CD4-positive, alpha-beta T cell treated with Interleukin-15 for 4 hours (primary cell): Measurements from ENCODE around the gene LDAH.

Source experiments
- DNase-seq: peaks from one replicate; pipeline ENCODE4 v3.0.0-alpha.2; 2020; ENCODE audit warnings: low spot score

The LDAH gene

DNA sequence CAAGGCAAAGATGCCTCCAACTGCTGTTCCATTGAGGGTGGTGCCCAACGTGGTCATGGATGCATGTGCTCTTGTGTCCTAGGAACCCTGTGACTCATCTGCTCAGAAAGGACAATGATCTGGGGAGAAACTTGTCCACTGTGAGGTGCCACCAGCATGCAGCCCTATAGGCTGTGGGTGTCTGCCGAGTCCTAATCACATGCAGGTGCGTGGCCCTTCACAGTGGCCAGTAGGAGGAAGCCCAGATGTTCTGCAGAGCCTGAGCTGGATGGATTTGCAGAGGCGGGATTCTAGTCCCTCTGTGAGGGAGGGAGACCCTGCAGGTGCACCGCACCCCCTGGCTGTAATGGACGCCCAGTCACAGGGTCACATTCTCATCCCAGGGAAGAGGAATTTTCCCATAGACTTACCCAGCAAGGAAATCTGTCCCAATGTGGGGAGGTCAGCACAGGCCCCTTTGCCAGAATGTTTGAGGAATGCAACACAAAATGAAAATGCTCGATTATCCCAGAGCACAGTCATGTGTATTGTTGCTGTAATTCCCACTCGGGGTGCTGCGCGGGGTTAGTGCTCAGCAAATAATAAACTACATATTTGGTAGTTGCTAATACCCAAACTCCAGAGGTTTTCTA lies 142.0 kb downstream of the LDAH start:
- no peak for DNase-seq

DNA sequence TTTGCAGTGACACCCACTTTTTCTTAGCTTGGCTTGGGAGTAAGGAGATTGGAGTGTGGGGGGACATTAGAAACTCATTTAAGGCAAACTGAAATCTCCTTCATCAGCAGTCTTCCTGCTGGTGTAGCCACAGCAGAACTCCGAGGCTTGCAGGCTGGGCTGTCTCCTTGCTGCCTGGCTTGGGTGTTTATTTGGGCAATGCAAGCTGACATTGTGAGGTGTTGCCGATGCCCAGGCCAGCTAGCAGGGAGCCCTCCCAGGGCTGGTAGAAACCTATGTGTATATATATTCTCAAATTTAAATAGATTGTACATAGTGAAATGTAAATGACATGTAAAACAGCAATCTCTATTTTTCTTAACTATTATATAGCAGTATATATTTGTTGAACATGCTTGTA lies 144.1 kb downstream of the LDAH start:
- no peak for DNase-seq

DNA sequence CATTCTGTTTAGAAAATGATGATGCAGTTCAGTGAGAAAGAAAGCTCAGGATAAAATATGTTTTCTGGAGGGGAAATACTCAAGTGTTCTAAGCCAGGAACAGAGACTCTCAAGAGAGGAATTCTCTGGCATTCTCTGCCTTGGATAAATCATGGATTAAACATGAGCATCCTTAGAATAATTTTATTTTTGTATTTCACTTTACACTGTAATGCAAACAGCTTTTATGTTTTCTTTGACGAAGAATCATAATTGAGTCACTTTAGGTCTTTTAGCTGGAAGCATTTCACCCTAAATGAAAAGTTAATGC lies 144.9 kb downstream of the LDAH start:
- no peak for DNase-seq

DNA sequence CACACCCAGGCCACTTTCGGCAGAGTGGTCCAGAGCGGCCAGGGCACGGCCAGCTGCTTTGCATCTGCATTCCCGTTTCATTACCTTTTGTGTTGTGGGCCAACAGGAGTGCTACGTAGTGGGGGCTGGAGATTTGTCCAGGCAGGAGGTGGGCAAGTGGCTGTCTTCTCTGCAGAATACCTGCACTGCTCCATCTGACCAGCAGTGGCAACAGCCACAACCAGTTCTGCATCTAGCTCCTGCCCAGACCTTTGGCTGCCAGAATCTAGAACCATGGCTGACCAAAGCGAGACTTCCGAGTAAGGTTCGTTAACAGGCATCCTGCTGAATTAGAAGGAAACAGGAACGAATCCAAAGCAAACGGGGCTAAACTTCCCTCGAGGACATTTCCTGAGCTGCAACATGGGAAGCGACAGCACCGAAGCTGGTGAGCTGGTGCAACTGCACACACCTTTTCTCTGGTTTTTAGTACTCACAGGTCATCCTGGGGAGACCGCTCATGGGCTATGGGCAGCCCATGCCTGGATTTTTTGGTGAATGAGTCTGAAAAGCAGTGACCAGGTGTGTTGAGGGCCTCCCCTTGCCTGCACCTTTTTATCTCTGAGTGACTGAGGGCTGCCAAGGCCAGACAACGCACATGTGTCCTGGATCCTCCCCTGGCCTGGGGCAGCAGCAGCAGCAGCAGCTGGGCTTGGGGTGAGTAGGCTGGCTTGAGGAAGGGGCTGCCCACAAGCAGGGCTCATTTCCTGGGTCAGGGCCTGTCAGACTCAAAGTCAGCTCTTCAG lies 145.4 kb downstream of the LDAH start:
- no peak for DNase-seq

DNA sequence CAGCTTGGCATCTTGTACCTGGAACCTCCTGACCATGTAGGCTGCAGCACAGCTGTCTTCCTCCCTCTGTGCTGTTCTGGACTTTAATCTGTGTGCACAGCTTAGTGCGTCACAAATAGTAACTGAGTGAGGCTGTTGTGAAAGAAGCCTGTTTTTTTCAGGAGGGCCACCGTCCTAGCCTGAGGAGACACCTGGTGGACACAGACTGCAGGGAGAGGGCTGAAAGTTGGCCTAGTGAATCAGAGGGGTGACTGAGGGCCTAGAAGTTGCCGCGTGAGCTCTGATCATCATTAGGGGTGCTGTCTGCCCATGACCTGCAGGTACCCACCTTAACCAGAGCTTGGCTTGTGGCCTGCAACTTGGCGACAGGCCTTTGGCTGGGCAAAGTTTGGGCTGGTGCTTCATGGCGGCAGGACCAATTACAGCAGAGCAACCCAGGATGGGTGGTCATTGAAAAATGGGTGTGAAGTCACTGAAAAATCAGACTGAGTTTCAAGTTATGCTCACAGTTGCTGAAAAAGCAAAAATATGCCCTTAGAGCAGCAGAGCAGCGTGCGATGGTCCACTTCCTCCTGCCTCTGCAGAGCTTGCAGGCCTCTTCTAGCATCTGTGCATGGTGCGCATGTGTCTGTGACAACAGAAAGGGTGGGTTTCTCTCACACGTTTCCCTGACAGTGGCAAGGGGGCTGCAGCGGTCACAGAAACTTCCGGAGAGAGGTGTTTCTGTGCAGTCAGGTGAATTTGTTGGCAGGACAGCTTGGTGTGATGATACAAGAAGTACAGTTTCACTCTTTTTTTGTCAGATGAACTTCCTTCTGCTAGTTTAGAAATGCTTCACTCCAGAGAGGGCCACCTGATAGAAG lies 146.3 kb downstream of the LDAH start:
- DNase-seq, result no peak

DNA sequence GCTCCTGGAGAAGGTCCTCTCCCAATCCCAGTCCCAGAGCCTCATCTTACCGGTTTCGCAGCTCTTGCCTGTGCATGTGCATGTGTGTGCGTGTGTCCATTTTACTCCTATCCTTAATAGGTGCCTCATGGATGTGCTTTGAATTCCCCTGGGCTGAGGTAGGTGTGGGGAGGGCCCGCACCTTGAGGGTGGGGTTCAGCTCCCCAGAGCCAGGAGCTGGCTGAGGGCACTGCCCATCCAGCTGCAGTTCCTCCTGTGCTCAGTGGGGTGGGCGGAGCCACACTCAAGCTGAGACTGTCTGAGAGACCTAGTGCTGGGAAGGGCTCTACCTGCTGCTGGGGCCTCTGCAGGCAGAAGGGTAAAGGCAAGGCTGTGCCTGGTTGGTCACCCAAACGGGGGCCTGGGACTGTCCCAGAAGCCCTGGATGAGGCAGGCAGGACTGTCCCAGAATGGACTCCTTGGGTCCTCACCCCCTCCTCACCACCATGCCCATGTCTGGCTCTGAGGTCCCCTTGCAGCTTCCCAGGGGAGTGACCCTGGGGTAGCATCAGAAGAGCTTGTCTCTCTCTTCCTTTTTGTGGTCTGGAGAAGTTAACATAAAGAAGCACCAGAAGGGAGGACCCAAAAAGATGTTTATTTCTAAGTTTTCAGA lies 147.1 kb downstream of the LDAH start:
- DNase-seq, result no peak

DNA sequence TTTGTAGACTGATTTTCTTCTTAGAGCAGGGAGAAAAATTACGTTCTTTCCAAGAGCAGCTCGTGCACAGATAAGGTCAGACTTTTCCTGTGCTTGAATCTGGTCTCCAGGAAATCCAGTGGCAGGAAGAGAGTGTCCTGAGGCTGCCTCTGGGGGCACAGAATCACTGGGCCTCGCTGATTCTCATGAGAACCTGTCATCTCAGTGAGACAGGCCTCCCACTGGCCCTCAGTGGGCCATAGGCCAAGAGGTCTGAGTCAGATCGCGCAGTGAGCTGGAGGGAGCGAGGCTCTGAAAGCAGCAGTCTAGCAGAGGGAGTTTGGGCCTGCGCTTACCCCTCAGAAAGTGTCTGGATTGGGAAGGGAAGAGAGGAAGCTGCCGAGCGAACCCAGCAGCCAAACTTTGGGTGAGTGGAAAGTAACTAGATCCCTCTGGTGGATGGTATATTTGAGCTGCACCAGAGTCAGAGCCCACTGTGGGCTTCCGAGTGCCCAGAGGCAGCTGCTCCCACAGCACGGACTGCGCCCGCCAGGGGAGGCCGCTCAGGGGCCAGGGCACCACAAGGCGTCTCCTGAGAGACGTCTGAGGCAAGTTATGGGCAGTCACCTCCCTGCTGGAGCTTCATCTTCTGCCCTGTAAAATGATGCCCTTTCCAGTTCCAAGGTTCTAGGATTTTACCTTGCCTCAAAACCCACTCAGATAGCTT lies 147.8 kb downstream of the LDAH start:
- DNase-seq, result no peak

DNA sequence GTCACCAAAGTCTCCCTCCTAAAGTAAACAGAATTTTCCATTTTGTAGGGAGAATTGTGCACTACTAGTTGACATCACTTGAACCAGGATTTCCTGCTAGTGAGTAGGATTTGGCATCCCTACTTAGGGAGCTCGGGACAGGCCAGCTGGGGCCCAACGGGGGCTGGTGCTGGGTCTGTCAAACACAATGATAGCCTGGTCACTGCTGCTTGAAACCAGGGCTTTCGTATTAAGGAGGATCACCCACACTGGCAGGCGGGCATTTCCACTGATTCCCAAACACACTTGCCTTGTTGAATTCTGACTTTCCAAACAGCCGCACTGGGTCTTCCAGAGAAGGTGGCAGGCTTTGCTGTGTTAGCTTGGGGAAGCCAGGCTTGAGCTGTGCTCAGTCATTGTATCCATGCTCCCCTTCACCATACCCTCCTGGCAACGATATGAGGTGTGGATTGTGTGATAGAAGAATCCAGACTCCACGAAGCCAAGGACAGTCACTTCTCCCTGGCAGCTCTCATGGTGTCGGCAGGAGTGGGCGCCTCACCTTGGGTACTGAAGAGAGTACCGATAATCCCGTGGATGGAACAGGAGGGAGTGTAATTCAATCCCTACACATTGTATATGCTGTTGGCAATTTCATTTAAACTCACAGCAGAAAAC lies 148.5 kb downstream of the LDAH start:
- DNase-seq, result no peak

DNA sequence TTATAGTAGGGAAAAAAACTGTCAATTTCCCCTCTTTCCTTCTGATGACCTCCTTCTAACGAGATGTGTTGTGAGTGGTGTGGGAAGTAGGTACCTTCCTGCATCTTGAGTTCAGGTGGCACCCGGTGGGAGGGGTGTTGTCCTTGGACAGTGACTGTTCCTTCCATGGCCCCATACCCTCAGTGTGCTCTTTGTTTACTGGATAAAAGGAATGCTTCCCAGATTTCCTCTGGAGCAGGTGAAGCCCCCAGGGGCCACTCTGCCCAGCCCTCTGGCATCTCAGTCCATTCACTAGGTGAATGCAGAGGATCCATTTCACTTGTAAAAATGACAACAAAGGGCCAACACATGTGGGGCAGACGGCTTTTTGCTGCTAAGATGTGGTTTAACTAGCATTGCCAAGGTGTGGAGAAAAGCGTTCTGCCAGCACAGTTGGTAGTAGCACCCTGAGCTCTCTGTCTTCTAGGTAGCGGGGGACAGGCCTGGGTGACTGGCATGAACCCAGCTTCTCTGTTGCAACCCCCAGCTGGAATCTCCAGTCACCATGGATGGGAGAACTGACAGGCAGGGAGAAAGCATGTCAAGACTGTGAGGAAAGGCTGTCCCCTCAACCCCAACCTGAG lies 149.1 kb downstream of the LDAH start:
- no peak for DNase-seq

DNA sequence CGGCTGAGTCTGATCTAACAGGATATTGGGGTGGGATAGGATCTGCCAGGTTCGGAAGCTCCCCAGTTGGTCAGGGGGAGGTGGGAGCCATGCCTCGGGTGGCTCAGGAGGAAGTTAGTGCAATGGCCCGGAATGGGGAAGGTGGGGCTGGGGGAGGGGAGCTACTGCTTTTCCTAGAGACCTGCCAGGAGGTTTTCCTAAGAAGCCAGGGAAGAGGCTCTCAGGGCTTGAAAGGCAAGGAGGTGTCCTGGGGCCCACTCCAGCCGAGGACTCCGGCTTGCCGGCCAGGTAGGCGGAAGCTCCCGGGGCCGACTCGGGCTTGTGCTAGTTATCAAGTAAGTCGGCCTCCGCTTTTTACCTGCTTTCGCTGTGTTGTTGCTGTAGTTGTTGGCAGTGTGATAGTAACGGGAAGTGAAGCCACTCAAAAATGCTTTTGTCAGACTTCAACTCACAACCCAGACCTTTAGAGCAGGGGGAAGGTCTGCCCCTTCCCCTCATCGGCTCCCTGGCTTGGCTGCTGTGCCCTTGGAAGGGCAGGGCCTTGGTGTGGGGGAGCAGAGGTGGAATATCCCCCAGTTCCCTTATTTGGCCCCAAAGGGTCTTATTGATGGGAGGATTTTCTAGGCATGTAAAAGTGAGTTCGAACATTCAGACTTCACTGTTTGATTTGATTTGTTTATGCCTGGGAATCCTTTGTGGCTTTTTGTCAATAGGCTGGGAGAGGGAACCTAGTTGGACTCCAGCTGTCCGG lies 150.5 kb downstream of the LDAH start:
- no peak for DNase-seq

DNA sequence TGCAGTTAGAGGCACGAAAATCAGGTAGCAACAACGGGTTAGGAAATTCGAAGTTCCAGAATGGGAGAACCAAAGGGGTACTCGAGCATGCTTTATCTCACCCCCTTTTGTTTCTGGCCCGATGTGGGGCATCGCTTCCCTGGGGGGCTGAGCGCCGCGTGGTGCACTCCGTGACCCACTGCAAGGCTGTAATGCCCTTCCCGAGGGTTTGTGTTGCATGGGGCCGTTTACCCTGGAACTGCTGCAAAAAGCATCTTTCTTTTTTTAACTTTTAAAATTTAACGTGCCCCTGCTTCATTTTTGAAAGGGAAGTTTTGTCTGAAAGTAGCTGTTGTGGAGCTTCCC lies 151.2 kb downstream of the LDAH start:
- DNase-seq, result no peak

DNA sequence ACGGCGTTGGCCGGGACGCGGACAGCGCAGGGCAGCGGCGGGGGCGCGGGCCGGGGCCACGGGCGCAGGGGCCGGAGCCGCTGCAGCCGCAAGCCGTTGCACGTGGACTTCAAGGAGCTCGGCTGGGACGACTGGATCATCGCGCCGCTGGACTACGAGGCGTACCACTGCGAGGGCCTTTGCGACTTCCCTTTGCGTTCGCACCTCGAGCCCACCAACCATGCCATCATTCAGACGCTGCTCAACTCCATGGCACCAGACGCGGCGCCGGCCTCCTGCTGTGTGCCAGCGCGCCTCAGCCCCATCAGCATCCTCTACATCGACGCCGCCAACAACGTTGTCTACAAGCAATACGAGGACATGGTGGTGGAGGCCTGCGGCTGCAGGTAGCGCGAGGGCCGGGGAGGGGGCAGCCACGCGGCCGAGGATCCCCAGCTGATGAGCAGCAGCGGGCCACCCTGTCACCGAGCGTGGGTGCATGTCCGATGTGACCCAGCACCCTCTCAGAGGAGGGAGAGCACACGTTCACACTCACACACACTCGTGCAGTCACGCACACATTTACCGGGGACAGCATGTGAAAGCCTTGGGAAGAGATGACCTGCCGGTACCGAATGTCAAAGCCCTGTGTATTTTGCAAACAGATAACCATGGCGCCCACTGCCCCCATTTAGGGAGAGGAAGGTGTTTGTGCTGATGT lies 151.7 kb downstream of the LDAH start:
- DNase-seq, result no peak

DNA sequence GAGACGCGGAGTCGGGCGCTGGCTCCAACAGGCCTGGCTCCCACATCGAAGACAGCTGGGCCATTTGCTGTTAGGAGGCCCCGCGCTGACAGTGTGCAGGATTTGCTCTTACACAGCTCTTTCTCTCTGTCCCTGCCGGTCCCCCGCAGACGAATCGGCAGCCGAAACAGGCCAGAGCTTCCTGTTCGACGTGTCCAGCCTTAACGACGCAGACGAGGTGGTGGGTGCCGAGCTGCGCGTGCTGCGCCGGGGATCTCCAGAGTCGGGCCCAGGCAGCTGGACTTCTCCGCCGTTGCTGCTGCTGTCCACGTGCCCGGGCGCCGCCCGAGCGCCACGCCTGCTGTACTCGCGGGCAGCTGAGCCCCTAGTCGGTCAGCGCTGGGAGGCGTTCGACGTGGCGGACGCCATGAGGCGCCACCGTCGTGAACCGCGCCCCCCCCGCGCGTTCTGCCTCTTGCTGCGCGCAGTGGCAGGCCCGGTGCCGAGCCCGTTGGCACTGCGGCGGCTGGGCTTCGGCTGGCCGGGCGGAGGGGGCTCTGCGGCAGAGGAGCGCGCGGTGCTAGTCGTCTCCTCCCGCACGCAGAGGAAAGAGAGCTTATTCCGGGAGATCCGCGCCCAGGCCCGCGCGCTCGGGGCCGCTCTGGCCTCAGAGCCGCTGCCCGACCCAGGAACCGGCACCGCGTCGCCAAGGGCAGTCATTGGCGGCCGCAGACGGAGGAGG lies 152.4 kb downstream of the LDAH start:
- no peak for DNase-seq

DNA sequence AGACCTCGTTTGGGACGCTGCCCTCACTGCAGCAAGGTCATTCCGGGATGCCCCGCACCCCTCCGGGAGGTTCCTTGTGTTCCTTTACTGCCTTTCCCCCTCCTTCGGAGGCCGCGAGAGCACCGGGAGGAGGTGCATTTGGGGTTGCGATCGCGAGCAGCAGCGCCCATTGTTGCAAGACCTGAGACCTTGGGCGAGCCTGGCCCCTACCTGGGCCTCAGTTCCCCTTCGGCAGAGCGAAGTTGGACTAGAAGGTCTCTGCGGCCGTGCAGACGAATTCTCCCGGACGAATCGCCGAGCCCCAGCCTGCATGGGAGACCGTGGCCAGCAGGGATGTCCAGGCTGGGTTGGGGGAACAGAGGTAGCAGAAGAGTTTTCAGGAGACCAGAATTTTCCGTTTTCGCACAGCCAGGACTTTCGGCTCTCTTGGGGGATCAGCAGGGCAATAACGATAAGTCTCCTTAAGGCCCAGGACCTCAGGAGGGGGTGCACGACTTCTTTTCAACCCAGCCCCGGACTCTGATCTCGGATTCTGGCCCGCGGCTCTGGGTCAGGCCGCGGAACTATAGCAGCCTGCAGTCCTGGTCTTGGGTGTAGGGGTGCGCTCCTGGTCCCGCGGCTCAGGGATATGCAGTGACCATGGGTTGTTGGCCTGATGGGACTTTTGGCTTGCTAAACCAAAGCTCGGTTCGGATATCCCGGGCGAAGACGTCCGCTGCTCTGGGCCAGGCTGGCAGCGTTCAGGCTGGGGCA lies 153.2 kb downstream of the LDAH start:
- DNase-seq, result no peak

DNA sequence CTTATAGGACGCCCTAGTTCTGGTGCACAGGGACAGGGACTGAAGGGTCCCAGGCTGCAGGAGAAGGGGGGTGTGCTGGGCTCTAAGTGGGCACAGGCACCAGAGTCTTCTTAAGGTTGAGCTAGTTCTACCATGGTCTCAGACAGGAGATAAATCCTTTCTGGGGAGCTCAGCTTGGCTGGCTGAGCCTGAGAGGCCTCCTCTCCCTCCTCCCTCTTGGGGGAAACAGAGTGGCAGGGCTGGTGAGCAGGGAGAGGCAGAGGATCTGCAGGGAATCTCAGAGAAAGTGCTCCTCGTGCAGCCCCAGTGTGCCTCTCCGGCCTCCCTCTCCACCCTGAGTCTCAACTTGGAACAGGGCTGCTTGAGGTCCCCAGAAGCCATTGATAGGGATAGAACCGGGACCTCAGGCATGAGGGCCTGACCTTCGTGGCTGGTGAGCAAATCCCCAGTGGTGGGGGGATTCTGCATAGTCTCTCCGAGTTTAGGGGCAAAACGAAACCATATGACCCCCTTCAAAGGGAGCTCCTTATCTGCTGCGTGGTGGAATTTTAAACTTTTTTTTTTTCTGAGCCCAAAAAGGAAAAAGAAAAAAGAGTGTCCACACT lies 153.9 kb downstream of the LDAH start:
- DNase-seq, result no peak

DNA sequence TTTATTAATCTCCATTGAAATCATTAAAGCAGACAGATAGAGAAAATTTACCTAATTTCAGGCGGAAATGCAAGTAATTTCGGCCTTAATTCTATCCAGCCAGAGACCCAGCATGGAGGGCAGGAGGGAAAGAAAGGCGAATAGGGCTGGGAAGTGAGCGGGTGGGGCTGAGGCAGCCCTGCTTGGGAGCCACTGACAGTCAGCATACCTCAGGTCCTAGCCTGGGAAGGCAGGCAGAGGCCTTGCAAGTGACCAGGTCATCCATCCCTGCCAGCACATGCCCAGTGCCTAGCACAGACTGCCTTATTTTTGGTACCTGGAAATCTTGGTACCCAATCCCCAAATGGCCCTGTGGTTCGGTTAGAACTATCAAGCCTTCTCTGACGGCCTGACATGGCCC lies 154.4 kb downstream of the LDAH start:
- no peak for DNase-seq

DNA sequence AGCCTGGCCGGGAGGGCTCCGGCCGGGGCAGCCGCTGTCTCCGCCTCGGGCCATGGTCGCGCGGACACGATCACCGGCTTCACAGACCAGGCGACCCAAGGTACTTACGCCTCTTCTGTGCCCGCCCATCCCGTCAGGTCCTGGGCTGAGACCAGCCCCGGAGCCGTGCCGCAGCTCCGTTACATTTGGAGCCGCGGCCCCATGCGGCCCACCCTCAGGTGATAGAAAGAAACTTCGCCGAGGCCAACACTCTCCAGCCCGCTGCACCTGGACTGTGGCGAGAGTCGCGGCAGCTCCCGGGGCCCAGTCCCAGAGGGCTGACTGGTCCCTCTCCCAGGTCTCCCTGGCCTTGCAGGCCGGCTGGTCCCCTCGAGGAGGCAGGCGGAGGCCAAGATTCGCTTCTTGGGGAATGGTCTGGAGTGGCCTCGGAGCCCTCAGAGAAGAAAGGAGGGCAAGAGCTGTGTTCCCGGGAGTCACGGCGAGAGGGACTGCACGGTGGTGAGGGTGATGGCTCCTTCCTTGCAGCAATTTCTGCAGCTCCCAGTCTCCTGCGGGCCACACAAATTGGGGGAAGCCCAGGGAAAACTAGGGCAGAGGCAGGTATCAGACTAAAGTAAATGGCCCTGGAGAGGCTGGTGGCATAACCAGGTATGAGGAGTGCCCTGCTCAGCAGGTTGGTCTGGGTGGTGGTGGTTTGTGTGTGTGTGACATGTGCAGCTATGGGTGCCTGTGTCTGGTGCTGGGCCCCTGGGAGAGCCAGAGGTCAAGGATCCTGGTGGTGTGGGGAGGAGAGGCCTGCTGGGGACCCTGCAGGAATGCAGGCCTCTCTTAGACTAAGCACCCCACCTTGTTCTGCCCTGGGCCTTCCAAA lies 155.1 kb downstream of the LDAH start:
- DNase-seq, result no peak
